Pancreas (tissue), 10 donors: Measurements from ENCODE around the gene CFAP299. TPM values are rescaled to one million over a fixed set of nuclear protein-coding genes. Genes with fewer than 3 reads are reported as not detected.
"Not testable (repeated sequence)": the region's sequence is repeated elsewhere in the genome, so short reads cannot be mapped to it uniquely, and the experiment has no call there.

Experiments
- ATAC-seq, 4 donors: fragments of 200-7000 bp; cut with Tn5 transposase; one replicate each; pipeline versions ENCODE4 v1.8.0 to v1.9.1; 2020; ENCODE audit warnings: mild to moderate bottlenecking in 4 of 4, moderate library complexity in 4 of 4
- DNase-seq, 6 donors: peaks; one replicate each; pipeline ENCODE4 v3.0.0-alpha.2; 2020
- FAIRE-seq: peaks from 2 replicates; lab custom pipeline; 2012; peaks lifted over from hg19 to GRCh38; lab: Jason Lieb, UNC
- H3K27ac ChIP-seq, 4 donors: fragments of 200-600 bp; sonication (generic); 1 replicate in 3 of 4; 2 replicates in 1 of 4; pipeline versions ENCODE4 v1.5.0 to v1.8.0; 2020
- H3K27me3 ChIP-seq, 4 donors: fragments of 200-600 bp; one replicate each; pipeline ENCODE4 v1.8.0; 2021
- H3K36me3 ChIP-seq, 3 donors: fragments of 200-600 bp; sonication (generic) in 1 of 3; one replicate each; pipeline versions ENCODE4 v1.5.0 to v1.8.0; 2020 to 2021
- H3K4me1 ChIP-seq, 3 donors: fragments of 200-600 bp; one replicate each; pipeline ENCODE4 v1.8.0; 2021
- H3K4me3 ChIP-seq, 4 donors: fragments of 200-600 bp; sonication (generic) in 2 of 4; one replicate each; pipeline versions ENCODE4 v1.5.0 to v1.8.0; 2020 to 2021
- H3K9me3 ChIP-seq, 4 donors: fragments of 200-600 bp; one replicate each; pipeline ENCODE4 v1.8.0; 2021
- whole genome bisulfite sequencing, 2 donors: extraction: QIAGEN DNeasy Blood & Tissue Kit; methylation state at CpG; one replicate each; pipeline ENCODE4 v1.1.7; 2013; 5-methylcytosine and 5-hydroxymethylcytosine counted together
- intact Hi-C, 3 donors: fragments of 100-400 bp; cut with DNase I; formaldehyde crosslinking; loops; one replicate each; pipeline versions ENCODE4 v1.11.1 to v1.14.2; 2022
- polyA plus RNA-seq, 2 donors: library from polyadenylated mRNA; stranded (reverse); fragments of 200-250 nt; gene quantifications; one replicate each; pipeline ENCODE4 v1.2.3, GENCODE V29; 2013
- total RNA-seq, 6 donors: library from RNA; stranded (reverse); fragmentation: NEBNext Ultra II Directional in 4 of 6; extraction: Animal tissue kit (Norgen Biotek cat#: 25700) in 4 of 6; gene quantifications; one replicate each; pipeline versions ENCODE4 v1.2.1 to v1.2.4, GENCODE V29; 2021 to 2023
- TF ChIP-seq, protein P1 (sequence below), 4 donors: fragments of 200-600 bp; sonication (generic) in 3 of 4; IDR thresholded peaks; one replicate each; pipeline versions ENCODE4 v1.5.0 to v1.8.0; 2021; ENCODE audit warnings: antibody characterized with exemption in 4 of 4
- donor health status: healthy with polysubstance abuse.
- donor health status: DM: no; HTN: no; CAD: no; lungs with moderate emphysema.
- donor health status: DM: no; HTN: no; CAD: no.
- donor health status: control.
- donor health status: control.
- donor health status: Bipolar disorder and iron deficiency.
- donor health status: DM: yes; HTN: yes; CAD: no.
- donor health status: DM: no; HTN: no; CAD: no.
- donor health status: DM: no; HTN: no; CAD: no.
- donor health status: DM: yes; HTN: yes; CAD: no.

CFAP299 gene
- total and polyA plus RNA-seq, 8 donors, result 0.14 TPM; not detected in 7

DNA sequence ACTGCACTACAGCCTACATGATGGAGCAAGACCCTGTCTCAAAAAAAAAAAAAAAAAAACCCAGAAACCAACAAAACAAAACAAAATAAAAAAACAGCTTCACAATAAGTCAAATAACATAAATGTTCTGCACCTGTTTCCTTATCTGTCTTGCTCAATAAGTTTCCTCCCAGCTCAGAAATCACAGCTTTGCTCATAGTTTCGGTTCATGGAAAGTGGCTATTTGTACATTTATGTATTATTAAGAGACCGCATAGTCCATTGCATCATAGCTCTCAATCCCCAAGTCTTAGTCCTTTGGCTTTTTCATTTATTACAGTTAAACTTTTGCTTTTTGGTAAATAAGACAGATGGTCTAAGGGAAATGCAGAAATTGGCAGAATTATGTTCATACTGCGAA is 24.4 kb upstream of the CFAP299 start:
- Histone ChIP-seq H3K4me1 (no peaks in the 10 kb centered on the region), H3K4me3 (no peak overlapping the region), H3K36me3 (no peaks in the 10 kb centered on the region), H3K27me3 (peaks cover 0 to 4% (median 0%) of the 10 kb centered on the region in 4 donors), H3K27ac (no peak overlapping the region), H3K9me3 (no peaks in the 10 kb centered on the region)
- WGBS, 2 donors, result 80 to 86% methylated on average over 3 of the region's 3 CpGs
- DNase-seq (no peak), FAIRE-seq (no peak), ATAC-seq (no peak)
- TF ChIP-seq, protein P1, sequence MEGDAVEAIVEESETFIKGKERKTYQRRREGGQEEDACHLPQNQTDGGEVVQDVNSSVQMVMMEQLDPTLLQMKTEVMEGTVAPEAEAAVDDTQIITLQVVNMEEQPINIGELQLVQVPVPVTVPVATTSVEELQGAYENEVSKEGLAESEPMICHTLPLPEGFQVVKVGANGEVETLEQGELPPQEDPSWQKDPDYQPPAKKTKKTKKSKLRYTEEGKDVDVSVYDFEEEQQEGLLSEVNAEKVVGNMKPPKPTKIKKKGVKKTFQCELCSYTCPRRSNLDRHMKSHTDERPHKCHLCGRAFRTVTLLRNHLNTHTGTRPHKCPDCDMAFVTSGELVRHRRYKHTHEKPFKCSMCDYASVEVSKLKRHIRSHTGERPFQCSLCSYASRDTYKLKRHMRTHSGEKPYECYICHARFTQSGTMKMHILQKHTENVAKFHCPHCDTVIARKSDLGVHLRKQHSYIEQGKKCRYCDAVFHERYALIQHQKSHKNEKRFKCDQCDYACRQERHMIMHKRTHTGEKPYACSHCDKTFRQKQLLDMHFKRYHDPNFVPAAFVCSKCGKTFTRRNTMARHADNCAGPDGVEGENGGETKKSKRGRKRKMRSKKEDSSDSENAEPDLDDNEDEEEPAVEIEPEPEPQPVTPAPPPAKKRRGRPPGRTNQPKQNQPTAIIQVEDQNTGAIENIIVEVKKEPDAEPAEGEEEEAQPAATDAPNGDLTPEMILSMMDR (IDR thresholded peaks at IDR 0.05), result no peak
- intact Hi-C loops, result no loop called here

DNA sequence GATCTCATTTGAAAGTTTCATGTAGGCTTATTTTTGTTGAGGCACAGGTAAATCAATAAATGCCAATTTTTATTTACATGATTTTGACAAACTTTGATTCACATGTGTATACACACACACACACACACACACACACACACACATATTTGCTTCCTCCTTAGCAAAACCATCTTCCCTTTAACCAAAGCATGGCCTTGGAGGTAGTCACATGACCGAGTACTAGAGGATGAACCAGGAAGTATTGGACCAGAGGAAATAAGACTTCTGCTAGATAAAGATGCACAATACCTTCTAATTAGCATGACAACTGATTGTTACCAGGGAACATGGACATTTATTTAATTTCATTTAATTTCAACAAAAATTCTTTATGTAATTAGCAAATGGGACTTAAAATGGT is 23.4 kb upstream of the CFAP299 start:
- intact Hi-C loops, result no loop called here
- FAIRE-seq (no peak), ATAC-seq (no peak), DNase-seq (no peak)
- no peaks in the 10 kb centered on the region for H3K36me3 ChIP-seq
- no peaks in the 10 kb centered on the region for H3K9me3 ChIP-seq
- 48 to 66% methylated on average over 1 of the region's 1 CpG for WGBS, 2 donors
- TF ChIP-seq, protein P1 (IDR thresholded peaks at IDR 0.05), result no peak
- no peaks in the 10 kb centered on the region for H3K27me3 ChIP-seq
- no peak overlapping the region for H3K27ac ChIP-seq
- H3K4me3 ChIP-seq, result no peak overlapping the region
- H3K4me1 ChIP-seq, result no peaks in the 10 kb centered on the region

DNA sequence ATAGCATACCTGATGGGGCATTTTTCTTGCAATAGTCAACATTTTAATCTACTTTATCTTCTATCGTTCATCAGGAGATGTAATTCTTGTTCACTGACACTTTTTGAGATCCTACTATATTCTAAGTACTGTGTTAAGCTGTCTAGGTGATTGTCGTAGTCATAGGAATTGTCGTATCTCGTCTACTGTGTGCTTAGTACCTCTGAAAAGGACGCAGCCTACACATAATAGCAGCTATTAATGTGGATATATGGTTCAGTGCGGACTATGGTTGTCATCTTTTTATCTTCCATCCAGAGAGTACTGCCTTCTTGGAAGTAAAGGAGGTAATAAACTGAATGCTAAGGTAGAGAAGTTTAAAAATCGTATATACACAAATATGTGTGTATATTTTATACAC is 21.9 kb upstream of the CFAP299 start:
- Histone ChIP-seq H3K9me3 (no peaks in the 10 kb centered on the region), H3K27me3 (no peaks in the 10 kb centered on the region), H3K27ac (no peak overlapping the region), H3K36me3 (no peaks in the 10 kb centered on the region), H3K4me1 (no peaks in the 10 kb centered on the region), H3K4me3 (no peak overlapping the region)
- ATAC-seq (no peak), FAIRE-seq (no peak), DNase-seq (no peak)
- WGBS, 2 donors, result 60% methylated on average over 7 of the region's 7 CpGs
- intact Hi-C loops, result no loop called here
- TF ChIP-seq, protein P1 (IDR thresholded peaks at IDR 0.05), result no peak

DNA sequence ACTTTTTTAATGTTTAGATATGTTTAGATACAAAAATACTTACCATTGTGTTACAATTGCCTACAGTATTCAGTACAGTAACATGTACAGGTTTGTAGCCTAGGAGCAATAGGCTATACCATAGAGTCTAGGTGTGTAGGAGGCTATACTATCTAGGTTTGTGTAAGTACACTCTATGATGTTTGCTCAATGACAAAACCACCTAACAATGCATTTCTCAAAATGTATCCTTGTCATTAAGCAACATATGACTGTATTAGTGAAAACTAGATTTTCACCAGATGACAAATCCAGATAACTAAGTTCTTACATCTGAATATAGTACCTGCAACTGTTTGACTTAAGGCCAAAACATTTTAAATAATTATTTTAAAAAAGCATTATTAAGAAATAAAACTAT is 19.7 kb upstream of the CFAP299 start:
- FAIRE-seq, H3K4me1 ChIP-seq, intact Hi-C loops, ATAC-seq, H3K9me3 ChIP-seq, H3K36me3 ChIP-seq, H3K27me3 ChIP-seq, H3K27ac ChIP-seq, H3K4me3 ChIP-seq, DNase-seq: not testable (repeated sequence)

GRCh38 chr4:80321341-80321740 is 14.2 kb upstream of the CFAP299 start:
- Histone ChIP-seq H3K36me3 (no peaks in the 10 kb centered on the region), H3K4me3 (no peak overlapping the region), H3K27ac (no peak overlapping the region), H3K9me3 (no peaks in the 10 kb centered on the region), H3K4me1 (no peaks in the 10 kb centered on the region), H3K27me3 (no peaks in the 10 kb centered on the region)
- WGBS, 2 donors, result 85 to 90% methylated on average over 8 of the region's 8 CpGs
- DNase-seq, result no peak
- TF ChIP-seq, protein P1 (IDR thresholded peaks at IDR 0.05), result no peak
- ATAC-seq, result no peak
- FAIRE-seq, result no peak
- intact Hi-C loops, result no loop called here
